Testis (tissue), 2 donors: Measurements from ENCODE around the gene VEGFA.

Experiments
- CTCF ChIP-seq, 3 experiments: fragments of 450-650 bp in 2 of 3; fragments of 200-600 bp in 1 of 3; sonication (generic) in 1 of 3; IDR thresholded peaks; one replicate each; pipeline ENCODE4 v1.5.1; 2016 to 2019; ENCODE audit warnings: antibody characterized with exemption in 3 of 3, mild to moderate bottlenecking in 2 of 3, moderate library complexity in 1 of 3
- POLR2A ChIP-seq: fragments of 450-650 bp; IDR thresholded peaks from one replicate; pipeline ENCODE4 v1.6.1; 2017; ENCODE audit warnings: antibody characterized with exemption, mild to moderate bottlenecking, moderate library complexity

DNA sequence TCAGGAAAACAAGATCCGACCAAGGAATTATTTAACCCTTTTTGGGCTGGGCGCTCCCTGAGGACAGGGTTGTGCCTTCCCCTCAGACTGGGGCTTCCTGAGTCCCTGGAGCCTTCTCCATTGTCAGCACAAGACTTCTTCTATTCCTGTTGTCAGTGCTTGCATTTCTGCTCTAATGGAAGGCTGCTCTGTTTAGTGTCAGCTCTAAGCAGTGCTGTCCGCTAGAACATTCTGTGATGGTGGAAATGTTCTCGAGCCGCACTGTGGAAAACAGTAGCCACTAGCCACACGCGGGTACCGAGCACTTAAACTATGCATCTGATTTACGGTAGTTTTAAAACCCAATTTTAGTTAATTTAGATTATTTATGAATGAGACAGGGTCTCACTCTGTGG lies 64.0 kb downstream of the VEGFA start:
- TF ChIP-seq POLR2A, result no peak
- no peak for TF ChIP-seq CTCF (IDR thresholded peaks at IDR 0.05)
